Right renal pelvis (tissue), 4 donors: ENCODE data around the gene CYBB. TPM values are rescaled to one million over a fixed set of nuclear protein-coding genes. Genes with fewer than 3 reads are reported as not detected.
"Not testable (repeated sequence)": the region's sequence is repeated elsewhere in the genome, so short reads cannot be mapped to it uniquely, and the experiment has no call there.

Experiments
- DNase-seq, 4 donors: peaks; one replicate each; pipeline ENCODE4 v3.0.0-alpha.2; 2013; ENCODE audit warnings: low read depth in 4 of 4, low spot score in 3 of 4, missing footprints in 1 of 4
- polyA plus RNA-seq, 4 donors: library from polyadenylated mRNA; unstranded; fragments of 120-200 nt; gene quantifications; one replicate each; pipeline ENCODE4 v1.2.1, GENCODE V29; 2013; ENCODE audit not compliant: insufficient read length in 4 of 4

CYBB gene
- 10 to 100 TPM in 3 of 4 donors, 1 to 10 TPM in 1; 7.3 to 13.9 (median 11.9) TPM for polyA plus RNA-seq

GRCh38 chrX:37779857-37780256, at the start of gene CYBB:
Gene CYBB (plus strand): TSS chrX:37780059. CDS start chrX:37780078, 19 bp downstream.
- DNase-seq = no peak

DNA sequence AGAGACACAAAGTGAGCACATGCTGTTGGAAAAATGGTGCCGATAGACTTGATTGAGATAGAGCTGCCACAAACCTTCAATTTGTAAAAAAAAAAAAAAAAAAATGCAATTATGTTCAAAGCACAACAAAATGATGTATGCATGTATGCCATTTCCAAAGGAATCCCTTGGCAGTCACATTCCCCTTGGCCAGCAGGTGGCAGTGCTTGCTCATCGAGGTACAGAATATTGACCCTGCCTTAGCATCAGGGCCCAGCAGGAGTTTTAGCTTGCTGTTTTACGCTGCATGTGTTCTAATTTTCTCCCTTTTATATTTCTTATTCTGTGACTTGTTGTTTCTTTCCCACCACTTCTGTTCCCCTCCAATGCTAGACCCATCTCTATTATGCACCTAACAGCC, 34.5 kb upstream of the CYBB start:
- peak in 3 of 4 donors; percentile 36 to 41 (median 38) for DNase-seq

DNA sequence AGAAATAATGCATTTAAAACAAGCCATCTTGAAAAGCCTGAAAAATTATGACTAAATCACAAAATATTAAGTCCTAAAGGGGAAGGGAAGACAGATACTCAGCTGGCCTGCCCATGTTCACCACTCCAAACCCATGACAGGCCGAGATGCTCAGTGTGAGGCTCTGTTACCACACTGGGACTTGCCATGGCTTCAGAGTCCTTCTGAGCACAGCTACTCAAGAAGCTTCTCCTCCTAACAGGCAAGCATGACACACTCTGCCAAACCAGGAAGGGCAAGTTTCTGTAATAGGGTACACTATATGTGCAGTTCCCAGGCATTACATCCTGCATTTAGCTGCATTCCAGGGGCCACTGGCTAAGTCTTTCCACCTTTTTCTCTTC, 34.0 kb upstream of the CYBB start:
- no peak for DNase-seq

DNA sequence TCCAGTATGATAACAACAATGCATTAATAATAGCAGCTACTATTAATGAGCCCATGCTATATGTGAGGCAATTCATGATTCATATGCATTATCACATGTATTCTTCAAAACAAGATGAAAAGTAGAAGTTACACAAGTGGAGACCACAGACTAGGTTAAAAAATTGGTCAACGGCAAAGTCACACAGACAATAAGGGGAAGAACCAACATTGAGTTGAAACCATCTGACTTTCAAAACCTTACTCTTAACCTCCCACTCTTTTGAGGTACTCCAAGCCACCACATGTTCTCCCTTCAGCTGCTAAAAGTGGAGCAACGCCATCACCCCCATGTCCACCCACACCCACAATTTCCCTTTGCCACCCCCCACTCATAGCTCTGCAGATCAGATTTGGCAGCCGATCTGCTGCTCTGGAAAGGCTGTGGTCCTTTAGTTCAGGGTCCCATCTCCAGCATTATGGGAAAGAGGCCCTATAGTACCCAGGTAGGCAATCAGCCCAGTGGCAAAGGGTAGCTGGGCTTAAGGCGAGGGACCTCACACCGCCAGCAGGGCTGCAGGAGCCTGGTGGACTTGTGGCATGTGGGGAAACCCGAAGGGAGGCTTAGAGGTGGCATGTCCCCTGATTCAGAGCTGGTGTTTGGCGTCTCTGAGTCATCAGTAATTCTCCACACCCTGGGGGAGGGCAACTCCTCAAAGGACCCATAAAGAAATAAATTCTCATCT, 33.5 kb upstream of the CYBB start:
- no peak for DNase-seq

- no peak for DNase-seq
Observed at GRCh38 chrX:37746951-37747350, 32.9 kb upstream of the CYBB start.

- no peak for DNase-seq
Observed at GRCh38 chrX:37752281-37752680, 27.6 kb upstream of the CYBB start.

DNA sequence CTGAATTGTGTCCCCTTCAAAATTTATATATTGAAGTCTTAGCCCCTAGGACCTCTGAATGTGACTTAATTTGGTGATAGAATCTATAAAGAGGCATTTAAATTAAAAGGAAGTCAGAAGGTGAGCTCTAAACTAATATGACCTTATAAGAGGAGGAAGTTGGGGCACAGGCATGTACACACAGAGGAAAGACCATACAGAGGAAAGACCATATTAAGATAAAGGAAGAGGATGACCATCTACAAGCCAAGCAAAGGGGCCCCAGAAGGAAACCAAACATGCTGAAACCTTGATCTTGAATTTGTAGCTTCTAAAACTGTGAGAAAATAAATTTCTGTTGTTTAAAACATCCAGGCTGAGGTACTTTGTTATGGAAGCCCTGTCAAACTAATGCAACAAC, 26.9 kb upstream of the CYBB start:
- DNase-seq = no peak

DNA sequence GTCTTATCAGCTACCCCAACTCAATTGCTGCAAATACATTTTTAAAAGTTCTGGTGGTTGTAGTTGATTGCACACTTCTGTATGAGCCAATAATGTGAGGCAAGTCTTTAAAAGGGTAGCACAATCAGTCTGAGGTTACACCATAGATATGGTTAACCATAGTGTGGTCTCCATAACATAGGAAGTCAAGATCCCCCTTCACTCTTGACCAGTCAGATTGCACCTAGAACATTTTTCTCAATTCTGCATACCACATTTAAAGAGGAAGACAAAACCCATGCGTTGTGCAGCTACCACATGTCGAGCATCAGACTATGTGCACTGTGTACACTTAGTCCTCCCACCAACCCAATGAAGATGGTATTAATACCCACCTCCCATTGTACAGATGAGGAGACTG, 26.5 kb upstream of the CYBB start:
- DNase-seq = no peak

GRCh38 chrX:37754516-37754915, 25.3 kb upstream of the CYBB start:
- no peak for DNase-seq

- DNase-seq = no peak
Observed at GRCh38 chrX:37755025-37755424, 24.8 kb upstream of the CYBB start.

DNA sequence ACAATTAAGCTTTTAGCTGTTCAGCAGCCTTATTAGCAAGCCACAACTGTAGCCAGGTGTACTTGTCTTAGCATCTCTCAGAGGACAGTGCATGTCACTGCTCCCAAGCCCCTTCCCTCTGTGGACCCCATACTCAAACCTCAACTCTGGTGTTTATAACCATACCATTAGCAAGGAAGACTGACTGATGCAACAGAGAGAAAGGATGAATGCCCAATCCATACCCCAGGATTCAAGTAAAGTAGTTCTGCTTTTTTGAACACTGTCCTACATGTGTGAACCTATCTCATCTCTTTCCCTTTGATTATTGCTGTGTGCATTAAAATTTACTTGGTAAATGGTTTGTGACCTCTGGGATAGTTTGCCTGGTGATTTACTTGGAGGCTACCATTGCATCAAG, 22.8 kb upstream of the CYBB start:
- DNase-seq = no peak

DNA sequence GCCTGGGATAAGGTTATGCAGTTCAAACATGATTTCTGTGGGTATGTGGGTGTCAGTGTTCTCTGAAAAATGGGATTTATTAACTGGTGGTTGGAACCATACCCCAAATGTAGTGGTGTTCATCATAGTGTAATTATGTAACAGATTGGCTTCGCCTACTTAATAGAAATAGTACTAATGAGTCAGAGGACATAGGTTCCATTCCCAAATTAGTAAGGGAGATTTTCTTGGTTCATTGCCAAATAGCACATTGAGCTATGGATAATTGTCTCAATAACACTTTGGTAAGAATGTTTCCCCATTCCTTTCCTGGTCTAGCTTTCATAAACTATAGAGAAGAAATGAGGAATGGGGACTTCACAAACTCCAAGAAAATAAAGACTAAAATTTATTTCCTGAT, 20.5 kb upstream of the CYBB start:
- no peak for DNase-seq

GRCh38 chrX:37759878-37760418, 19.9 kb upstream of the CYBB start:
- no peak for DNase-seq

DNA sequence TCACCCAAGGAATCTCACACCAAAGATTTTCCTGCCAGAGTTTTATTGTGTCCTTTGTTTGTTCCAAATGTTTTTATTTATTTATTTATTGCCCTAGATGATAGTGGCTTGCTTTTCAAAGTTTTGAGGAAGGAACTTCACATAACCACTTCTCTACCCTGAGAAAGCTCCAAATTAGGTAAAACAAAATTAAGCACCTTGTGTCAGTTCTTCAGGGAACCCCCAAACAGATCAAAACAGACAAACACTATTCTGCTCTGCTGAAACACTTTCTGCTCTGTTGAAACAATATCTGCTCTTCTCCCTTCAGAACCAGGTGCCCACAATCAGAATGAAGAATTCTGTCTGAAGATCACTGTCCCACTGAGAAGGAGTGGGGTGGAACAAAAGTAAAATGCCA, 16.5 kb upstream of the CYBB start:
- no peak for DNase-seq

- DNase-seq = no peak
Observed at GRCh38 chrX:37765507-37765906, 14.4 kb upstream of the CYBB start.

DNA sequence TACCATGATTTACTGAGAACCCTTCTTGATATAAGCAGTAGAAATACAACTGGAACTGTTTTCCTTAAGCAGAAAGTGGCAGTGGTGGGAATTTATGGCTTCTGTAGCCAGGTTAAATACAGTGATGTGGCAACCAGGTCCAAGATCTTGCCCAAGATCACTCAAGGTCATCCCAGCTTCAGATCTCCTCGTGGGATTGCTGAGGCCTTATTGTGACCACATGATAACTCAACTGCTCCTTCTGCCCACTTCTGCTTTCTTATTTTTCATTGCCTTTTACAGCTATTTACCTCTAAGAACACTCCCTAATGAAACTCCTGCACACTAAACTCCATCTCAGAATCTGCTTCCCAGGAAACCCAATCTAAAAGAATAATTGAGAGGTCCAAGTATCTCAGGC, 12.4 kb upstream of the CYBB start:
- DNase-seq = no peak

DNA sequence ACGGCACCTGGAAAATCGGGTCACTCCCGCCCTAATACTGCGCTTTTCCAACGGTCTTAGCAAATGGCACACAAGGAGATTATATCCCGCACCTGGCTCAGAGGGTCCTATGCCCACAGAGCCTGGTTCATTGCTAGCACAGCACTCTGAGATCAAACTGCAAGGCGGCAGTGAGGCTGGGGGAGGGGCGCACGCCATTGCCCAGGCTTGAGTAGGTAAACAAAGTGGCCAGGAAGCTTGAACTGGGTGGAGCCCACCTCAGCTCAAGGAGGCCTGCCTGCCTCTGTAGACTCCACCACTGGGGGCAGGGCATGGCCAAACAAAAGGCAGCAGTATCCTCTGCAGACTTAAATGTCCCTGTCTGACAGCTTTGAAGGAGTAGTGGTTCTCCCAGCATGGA, 11.0 kb upstream of the CYBB start:
- not testable (repeated sequence) for DNase-seq

GRCh38 chrX:37776283-37776986, 3.4 kb upstream of the CYBB start:
- DNase-seq = no peak

- DNase-seq = no peak
Observed at GRCh38 chrX:37776987-37777325, 2.9 kb upstream of the CYBB start.

DNA sequence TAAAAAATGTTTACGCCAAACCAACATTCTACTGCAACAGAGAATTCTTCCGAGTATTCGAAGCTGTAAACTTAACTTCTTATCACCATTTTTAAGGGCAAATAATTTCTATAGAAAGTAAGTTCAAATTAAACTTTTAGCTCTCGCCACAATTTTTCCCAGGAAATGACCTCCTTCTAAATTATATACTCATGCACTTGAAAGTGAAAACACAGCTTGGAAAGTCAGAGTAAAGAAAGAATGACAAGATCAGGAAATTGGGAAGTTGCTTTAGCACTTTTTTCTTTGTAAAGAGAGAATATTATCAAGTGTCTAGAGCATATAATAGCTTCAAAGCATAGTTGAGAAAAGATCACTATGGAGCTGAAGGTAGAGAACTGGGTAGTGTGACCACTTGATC, 1.2 kb downstream of the CYBB start:
- no peak for DNase-seq

- no peak for DNase-seq
Observed at GRCh38 chrX:37781814-37782213, 2.0 kb downstream of the CYBB start.

GRCh38 chrX:37782359-37782758, 2.5 kb downstream of the CYBB start:
- no peak for DNase-seq
